HG03432 (cell line): ENCODE data around the gene EFCAB10.
"Not testable (repeated sequence)": the region's sequence is repeated elsewhere in the genome, so short reads cannot be mapped to it uniquely, and the experiment has no call there.

Experiments
- ATAC-seq: cut with Tn5 transposase; IDR thresholded peaks from one replicate; pipeline ENCODE4 v1.9.1; 2021; ENCODE audit warnings: mild to moderate bottlenecking, moderate library complexity; ENCODE audit not compliant: unreplicated experiment

Gene EFCAB10

GRCh38 chr7:105531792-105532671 lies 49.3 kb downstream of the EFCAB10 start, which contains the start of gene RINT1:
Gene RINT1, plus strand, starts transcription at chr7:105532201. Its CDS starts 115 bp downstream, at chr7:105532316.
- peak; percentile 96 for ATAC-seq

GRCh38 chr7:105530546-105530945 lies 50.7 kb downstream of the EFCAB10 start:
- ATAC-seq: no peak

- ATAC-seq: no peak
These were observed 51.2 kb downstream of the EFCAB10 start for GRCh38 chr7:105530126-105530525.

- ATAC-seq: not testable (repeated sequence)
These were observed 53.6 kb downstream of the EFCAB10 start for GRCh38 chr7:105527737-105528136.

GRCh38 chr7:105524840-105525239 lies 56.5 kb downstream of the EFCAB10 start:
- ATAC-seq: no peak

- not testable (repeated sequence) for ATAC-seq
These were observed 56.9 kb downstream of the EFCAB10 start for GRCh38 chr7:105524423-105524822.

GRCh38 chr7:105521717-105522463 lies 59.4 kb downstream of the EFCAB10 start, which contains the start of gene PUS7:
Gene PUS7, minus strand, starts transcription at chr7:105522271. Its CDS starts 13,759 bp downstream, at chr7:105508512.
- peak; percentile 86 for ATAC-seq

- peak; percentile 46 for ATAC-seq
These were observed 60.1 kb downstream of the EFCAB10 start for GRCh38 chr7:105521027-105521716.

GRCh38 chr7:105520620-105521019 lies 60.7 kb downstream of the EFCAB10 start:
- ATAC-seq: not testable (repeated sequence)

- no peak for ATAC-seq
These were observed 61.9 kb downstream of the EFCAB10 start for GRCh38 chr7:105519353-105519752.

GRCh38 chr7:105515610-105516009 lies 65.7 kb downstream of the EFCAB10 start:
- ATAC-seq: not testable (repeated sequence)
